CD4-positive, alpha-beta T cell treated with Interleukin-12 subunit alpha and Interleukin-12 subunit beta, for 1 hour (primary cell): Measurements from ENCODE around the gene USP37.

ENCODE experiments used
- DNase-seq: peaks from one replicate; pipeline ENCODE4 v3.0.0-alpha.2; 2020

The USP37 gene

GRCh38 chr2:218471982-218472381 is 96.2 kb downstream of the USP37 start:
- no peak for DNase-seq

DNA sequence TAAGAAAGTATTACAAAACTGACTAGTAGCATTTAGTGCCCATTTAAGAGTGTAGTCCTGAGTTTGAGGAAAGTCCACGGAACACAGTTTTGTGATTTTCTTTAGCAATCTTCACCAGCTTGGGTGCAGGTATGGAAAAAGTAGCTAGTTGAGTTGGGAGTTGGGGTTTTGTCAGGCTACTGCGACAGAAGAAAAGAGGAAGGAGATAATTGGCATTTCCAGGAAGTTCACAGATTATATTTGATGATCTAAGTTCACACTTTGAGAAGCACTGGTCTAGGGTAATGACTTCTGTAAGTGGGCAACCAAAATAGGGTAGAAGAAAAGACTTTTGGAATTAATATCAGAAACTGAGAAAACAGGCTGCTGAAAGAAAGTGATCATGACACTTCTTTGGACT is 97.1 kb downstream of the USP37 start:
- no peak for DNase-seq

DNA sequence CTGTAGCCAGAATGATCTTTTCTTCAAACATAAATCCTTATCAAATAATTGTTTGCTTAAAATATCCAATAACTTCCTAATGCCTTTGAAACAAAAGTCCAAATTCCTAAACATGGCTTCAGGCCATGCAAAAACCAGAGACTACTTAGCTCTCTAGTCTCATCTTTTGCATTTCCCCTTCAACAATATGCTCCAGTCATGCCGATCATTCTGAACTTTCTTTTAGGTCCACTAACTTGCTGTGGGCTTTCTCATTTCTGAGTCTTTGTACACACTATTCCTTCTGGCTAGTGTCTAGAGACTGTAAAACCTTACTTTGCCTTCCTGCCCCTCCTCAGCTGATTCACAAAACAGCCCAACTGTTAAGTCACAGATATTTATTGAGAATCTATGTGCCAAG is 97.7 kb downstream of the USP37 start:
- DNase-seq = no peak

- DNase-seq = peak; percentile 33
Measured at GRCh38 chr2:218465987-218466633, 102.0 kb downstream of the USP37 start.

GRCh38 chr2:218458598-218458997 is 109.6 kb downstream of the USP37 start:
- DNase-seq = no peak

DNA sequence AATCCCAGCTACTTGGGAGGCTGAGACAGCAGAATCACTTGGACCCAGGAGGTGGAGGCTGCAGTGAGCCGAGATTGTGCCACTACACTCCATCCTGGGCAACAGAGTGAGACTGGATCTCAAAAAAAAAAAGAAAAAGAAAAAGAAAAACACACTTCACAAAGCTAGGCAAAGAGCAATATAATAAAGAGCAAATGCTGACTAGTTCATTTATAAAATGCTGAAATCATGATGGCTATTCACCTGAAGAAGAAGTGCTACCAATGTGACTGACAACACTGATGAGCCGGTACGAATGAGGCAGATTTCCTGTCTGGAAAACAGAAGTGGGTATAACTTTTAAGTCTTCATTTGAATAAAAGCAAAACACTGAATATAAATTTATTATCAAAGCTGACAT is 111.3 kb downstream of the USP37 start:
- no peak for DNase-seq

DNA sequence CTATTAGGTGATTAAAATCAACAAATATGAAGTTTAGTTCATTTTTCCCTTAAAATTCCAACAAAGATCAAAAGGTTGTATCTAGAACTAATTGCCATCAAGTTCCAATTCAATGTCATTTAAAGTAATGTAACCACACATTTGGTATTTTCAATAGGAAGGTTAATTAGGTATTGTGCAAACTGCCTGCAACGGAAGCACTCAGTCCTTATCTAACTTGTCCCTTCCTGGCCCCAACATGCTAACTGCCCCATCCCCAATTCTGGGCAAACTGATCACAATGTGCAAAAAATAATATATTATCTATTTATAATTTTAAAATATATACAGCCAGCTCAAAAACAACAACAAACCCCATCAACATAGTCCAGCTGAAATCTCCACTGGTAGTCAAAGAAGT is 116.1 kb downstream of the USP37 start:
- DNase-seq = no peak

DNA sequence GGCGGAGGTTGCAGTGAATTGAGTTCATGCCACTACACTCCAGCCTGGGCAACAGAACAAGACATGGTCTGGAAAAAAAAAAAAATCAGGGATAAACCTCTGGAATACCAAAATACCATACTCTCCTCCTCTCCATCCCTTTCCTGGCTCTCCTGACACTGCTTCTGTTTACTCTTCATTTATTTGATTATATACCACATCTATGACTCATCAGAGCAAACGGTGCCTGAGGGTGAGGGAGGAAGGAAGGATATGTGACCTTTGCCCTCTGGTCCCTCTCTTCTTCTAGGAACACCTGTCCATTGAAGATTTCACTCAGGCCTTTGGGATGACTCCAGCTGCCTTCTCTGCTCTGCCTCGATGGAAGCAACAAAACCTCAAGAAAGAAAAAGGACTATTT is 119.2 kb downstream of the USP37 start:
- no peak for DNase-seq

- DNase-seq = no peak
Measured at GRCh38 chr2:218447072-218447471, 121.1 kb downstream of the USP37 start.

DNA sequence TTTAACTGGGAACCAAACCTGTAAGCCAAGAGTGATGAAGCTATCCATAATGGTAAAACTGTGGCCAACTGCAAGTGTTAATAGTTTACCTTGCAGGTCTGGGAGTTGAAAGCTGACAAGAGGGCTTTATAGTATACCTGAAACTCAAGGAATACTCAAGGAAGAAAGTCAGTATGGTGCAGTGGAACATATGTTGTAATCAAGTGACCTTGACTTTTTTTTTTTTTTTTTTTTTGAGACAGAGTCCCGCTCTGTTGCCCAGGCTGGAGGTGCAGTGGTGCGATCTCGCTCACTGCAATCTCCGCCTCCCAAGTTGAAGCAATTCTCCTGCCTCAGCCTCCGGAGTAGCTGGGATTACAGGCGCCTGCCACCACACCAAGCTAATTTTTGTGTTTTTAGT is 121.6 kb downstream of the USP37 start:
- DNase-seq = no peak

GRCh38 chr2:218445602-218446001 is 122.5 kb downstream of the USP37 start:
- no peak for DNase-seq

GRCh38 chr2:218444692-218445357 is 123.3 kb downstream of the USP37 start:
- no peak for DNase-seq

GRCh38 chr2:218438596-218438995 is 129.6 kb downstream of the USP37 start:
- DNase-seq = no peak

DNA sequence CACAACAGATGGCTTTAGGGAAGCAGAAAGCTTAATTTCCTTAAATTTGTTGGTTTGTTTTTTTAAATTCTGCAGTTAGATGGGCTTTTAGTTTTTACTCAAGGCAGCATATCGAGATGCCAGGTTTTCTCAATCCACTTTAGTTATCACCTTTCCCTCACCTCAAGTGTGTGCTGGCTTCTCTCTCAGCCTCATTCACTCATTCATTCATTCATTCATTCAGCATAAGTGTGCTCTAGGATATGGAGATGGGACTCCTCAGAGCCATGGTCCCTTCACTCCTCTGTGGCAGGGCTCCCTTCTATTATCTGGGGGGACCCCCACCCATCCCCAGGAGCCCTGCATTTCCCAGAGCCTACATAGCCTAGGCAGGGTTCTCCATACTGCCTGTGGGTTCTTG is 130.2 kb downstream of the USP37 start:
- no peak for DNase-seq

GRCh38 chr2:218436992-218437391 is 131.2 kb downstream of the USP37 start:
- DNase-seq = no peak

DNA sequence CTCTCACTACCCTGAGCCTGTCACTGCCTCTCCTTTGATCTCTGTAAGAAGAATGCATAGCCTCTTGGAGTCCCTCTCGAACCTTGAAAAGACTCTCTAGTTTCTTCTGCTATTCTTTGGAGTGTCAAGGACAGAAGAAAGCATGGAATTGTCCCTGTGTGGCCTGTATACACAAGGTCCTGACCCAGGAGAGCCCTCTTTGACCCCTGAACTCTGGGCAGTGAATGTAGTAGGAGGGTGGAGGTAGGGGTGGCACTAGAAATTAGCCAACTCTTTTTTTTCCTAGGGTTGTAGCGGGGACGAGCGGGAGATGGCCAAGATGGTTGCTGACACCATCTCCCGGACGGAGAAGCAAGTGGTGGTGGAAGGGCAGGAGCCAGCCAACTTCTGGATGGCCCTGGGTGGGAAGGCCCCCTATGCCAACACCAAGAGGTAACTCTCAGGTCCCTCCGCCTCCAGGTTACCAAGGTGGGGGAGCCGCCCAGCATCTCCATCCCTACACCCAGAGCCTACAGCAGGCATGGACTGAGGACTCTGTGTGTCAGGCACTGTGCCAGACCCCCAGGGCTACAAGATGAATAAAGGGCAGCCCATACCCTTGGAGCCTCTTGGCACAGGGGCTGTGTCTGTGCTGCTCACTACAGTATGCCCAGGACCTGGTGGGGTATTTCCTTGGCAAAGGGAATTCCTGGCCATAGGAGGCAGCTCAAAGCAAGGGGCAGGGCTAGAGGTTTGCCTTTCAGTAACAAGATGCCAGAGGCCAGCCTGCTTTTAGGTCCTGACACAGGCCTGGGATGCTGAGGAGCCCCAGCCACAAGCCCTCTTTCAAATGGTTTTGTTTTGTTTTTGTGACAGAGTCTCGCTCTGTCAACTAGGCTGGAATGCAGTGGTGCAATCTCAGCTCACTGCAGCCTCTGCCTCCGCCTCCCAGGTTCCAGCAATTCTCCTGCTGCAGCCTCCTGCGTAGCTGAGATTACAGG is 132.9 kb downstream of the USP37 start:
- no peak for DNase-seq

DNA sequence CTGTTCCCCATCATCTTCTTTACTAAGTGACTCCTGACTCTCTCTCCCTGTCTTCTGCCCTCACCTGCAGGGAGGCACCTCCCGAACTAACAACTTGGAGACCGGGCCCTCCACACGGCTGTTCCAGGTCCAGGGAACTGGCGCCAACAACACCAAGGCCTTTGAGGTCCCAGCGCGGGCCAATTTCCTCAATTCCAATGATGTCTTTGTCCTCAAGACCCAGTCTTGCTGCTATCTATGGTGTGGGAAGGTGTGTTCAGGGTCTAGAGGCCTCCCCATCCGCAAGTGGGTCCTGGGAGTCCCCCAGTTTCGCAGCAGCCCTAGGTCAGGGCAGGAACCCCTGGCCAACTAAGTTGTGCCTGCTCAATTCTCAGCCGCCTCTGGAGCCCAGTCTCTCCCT is 133.7 kb downstream of the USP37 start:
- DNase-seq = no peak

GRCh38 chr2:218432676-218433365 is 135.3 kb downstream of the USP37 start:
- no peak for DNase-seq

DNA sequence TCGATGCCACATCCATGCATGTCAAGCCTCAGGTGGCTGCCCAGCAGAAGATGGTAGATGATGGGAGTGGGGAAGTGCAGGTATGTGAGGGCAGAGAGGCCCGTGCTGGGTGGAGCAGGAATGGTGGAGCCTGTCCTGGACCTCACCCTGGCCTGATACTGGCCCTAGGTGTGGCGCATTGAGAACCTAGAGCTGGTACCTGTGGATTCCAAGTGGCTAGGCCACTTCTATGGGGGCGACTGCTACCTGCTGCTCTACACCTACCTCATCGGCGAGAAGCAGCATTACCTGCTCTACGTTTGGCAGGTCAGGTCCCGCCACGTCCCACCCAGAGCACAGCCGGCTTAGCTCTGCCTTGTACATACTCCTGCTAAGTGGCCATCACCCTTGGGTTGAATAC is 136.3 kb downstream of the USP37 start:
- DNase-seq = no peak

- no peak for DNase-seq
Measured at GRCh38 chr2:218430721-218431120, 137.4 kb downstream of the USP37 start.

DNA sequence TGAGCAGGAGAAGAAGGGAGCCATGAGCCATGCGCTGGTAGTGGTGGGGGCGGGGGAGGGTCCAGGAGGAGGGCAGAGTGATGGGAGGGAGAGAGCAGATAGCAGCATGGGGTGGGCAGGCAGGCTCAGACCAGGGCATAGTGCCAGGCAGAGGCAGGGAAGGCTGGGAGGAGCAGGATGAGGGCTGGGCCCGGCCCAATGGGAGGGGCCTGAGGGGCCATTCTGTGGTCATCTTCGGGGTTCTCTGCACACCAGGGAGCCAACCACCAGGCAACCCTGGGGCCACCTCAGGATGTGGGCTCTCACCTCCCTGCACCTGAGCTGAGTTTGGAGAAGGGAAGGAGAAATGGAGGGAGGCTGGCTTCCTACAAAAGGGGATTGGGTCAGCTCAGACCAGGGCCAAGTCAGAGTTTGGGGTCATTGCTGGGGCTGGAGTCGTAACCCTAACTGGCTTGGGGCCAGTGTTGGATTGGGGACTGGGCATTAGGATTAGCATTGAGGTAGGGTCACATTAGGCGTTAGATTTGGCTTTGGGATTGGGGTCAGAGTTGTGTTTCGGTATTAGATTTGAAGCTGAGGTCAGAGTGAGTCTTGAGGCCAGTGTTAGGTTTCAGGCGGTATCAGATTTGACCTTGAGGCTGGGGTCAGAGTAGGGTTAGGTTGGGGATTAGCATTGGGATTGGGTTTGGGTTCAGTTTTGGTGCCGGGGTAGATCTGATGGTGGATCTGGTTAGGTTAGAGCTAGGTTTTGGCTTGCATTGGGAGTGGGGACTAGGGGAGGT is 138.0 kb downstream of the USP37 start:
- no peak for DNase-seq

DNA sequence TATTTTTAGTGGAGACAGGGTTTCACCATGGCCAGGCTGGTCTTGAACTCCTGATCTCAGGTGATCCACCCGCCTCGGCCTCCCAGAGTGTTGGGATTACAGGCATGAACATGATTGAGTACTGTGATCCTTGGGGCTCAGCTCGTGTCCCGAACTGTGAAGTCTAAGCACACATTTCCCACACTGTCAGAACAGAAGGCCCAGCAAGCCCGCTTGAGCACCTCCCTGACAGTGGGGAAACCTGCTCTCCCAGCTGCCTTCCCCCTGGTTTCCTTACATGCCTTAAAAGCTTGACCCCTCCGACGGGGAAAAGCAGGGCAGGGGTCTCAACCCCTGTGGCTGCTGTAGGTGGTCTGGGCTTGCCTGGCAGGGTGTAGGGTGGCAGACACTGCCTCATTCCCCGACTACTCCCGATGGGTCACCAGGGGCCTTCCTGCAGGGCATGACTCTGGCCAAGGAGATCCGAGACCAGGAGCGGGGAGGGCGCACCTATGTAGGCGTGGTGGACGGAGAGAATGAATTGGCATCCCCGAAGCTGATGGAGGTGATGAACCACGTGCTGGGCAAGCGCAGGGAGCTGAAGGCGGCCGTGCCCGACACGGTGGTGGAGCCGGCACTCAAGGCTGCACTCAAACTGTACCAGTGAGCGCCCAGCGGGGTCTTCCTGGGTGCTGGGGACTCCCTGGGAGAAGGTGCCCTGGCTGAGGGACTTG is 139.1 kb downstream of the USP37 start:
- DNase-seq = no peak
